Stromal cell of bone marrow (primary cell): Measurements from ENCODE around the gene WNT5B.

Source experiments
- DNase-seq: peaks from one replicate; pipeline ENCODE4 v3.0.0-alpha.2; 2012; ENCODE audit warnings: low read depth

The WNT5B gene

GRCh38 chr12:1651946-1652345 lies 22.9 kb downstream of the WNT5B start:
- no peak for DNase-seq

- DNase-seq, result no peak
Observed at GRCh38 chr12:1655225-1655788, 26.3 kb downstream of the WNT5B start.

- no peak for DNase-seq
Observed at GRCh38 chr12:1656902-1657301, 27.9 kb downstream of the WNT5B start.

- DNase-seq, result no peak
Observed at GRCh38 chr12:1657688-1658087, 28.7 kb downstream of the WNT5B start.

GRCh38 chr12:1660304-1661187 lies 31.5 kb downstream of the WNT5B start:
- no peak for DNase-seq

GRCh38 chr12:1661553-1662335 lies 32.7 kb downstream of the WNT5B start:
- DNase-seq, result peak; percentile 62

GRCh38 chr12:1662761-1663439 lies 33.9 kb downstream of the WNT5B start:
- no peak for DNase-seq

GRCh38 chr12:1663440-1664132 lies 34.6 kb downstream of the WNT5B start:
- no peak for DNase-seq

- DNase-seq, result no peak
Observed at GRCh38 chr12:1665366-1665765, 36.3 kb downstream of the WNT5B start.

- DNase-seq, result no peak
Observed at GRCh38 chr12:1666215-1666614, 37.2 kb downstream of the WNT5B start.

GRCh38 chr12:1666685-1667162 lies 37.7 kb downstream of the WNT5B start:
- no peak for DNase-seq

GRCh38 chr12:1668833-1669543 lies 40.0 kb downstream of the WNT5B start:
- no peak for DNase-seq

- DNase-seq, result no peak
Observed at GRCh38 chr12:1670358-1671268, 41.6 kb downstream of the WNT5B start.

GRCh38 chr12:1676043-1676442 lies 47.0 kb downstream of the WNT5B start:
- no peak for DNase-seq

GRCh38 chr12:1680804-1681492 lies 51.9 kb downstream of the WNT5B start:
- DNase-seq, result no peak

- DNase-seq, result no peak
Observed at GRCh38 chr12:1681493-1681807, 52.4 kb downstream of the WNT5B start.

- DNase-seq, result no peak
Observed at GRCh38 chr12:1688086-1688710, 59.2 kb downstream of the WNT5B start.

GRCh38 chr12:1690578-1691122 lies 61.6 kb downstream of the WNT5B start, which contains the start of gene ADIPOR2:
ADIPOR2 (plus strand) TSS chr12:1691070; CDS start chr12:1754344, 63,274 bp downstream.
- peak; percentile 95 for DNase-seq
